Measurements from ENCODE around the gene LRRC15.

LRRC15 gene

GRCh38 chr3:194315088-194315964 lies 54.2 kb downstream of the LRRC15 start:
- peak; percentile 85 for DNase-seq

- DNase-seq = no peak
Measured at GRCh38 chr3:194314388-194315068, 55.0 kb downstream of the LRRC15 start.

- no peak for DNase-seq
Measured at GRCh38 chr3:194313560-194314387, 55.8 kb downstream of the LRRC15 start.

GRCh38 chr3:194312743-194313281 lies 56.7 kb downstream of the LRRC15 start:
- no peak for DNase-seq

GRCh38 chr3:194312186-194312742 lies 57.3 kb downstream of the LRRC15 start:
- no peak for DNase-seq

- no peak for DNase-seq
Measured at GRCh38 chr3:194311000-194311399, 58.5 kb downstream of the LRRC15 start.

- DNase-seq = no peak
Measured at GRCh38 chr3:194310060-194310835, 59.3 kb downstream of the LRRC15 start.

GRCh38 chr3:194308601-194309449 lies 60.7 kb downstream of the LRRC15 start:
- DNase-seq = no peak

- DNase-seq = no peak
Measured at GRCh38 chr3:194307849-194308248, 61.7 kb downstream of the LRRC15 start.

- DNase-seq = peak; percentile 28
Measured at GRCh38 chr3:194306771-194307640, 62.5 kb downstream of the LRRC15 start.

GRCh38 chr3:194306109-194306686 lies 63.3 kb downstream of the LRRC15 start:
- DNase-seq = peak; percentile 58

GRCh38 chr3:194305356-194306108 lies 64.0 kb downstream of the LRRC15 start:
- no peak for DNase-seq

Data from CD4-positive, alpha-beta T cell treated with Interleukin-6 for 4 hours (primary cell).